Measurements from ENCODE around the gene N4BP2. TPM values are rescaled to one million over a fixed set of nuclear protein-coding genes. Genes with fewer than 3 reads are reported as not detected.

Gene N4BP2
- total RNA-seq, 4 donors from 2014 or later, result 5.5 to 9.7 (median 7.7) TPM

- Histone ChIP-seq H3K4me3 (no peak overlapping the region), H3K9me3 (peaks cover 0 to 17% (median 2%) of the 10 kb centered on the region in 4 donors), H3K27ac (replicated peaks in 1 of 4) (no peak overlapping the region), H3K4me1 (no peaks in the 10 kb centered on the region), H3K27me3 (no peaks in the 10 kb centered on the region), H3K36me3 (peaks cover 0 to 3% (median 0%) of the 10 kb centered on the region in 4 donors)
- 87% methylated on average over 3 of the region's 3 CpGs for WGBS
- TF ChIP-seq EP300 (IDR thresholded peaks at IDR 0.05) (no peak), POLR2A (IDR thresholded peaks at IDR 0.05; ENCODE audit: low read depth) (no peak), CTCF (IDR thresholded peaks at IDR 0.05) (no peak), POLR2AphosphoS5 (IDR thresholded peaks at IDR 0.05) (no peak)
- no peak for DNase-seq (ENCODE audit: extremely low spot score)
- intact Hi-C loops (cut with DNase I), result no loop called here
Measured at GRCh38 chr4:40164459-40164858, 107.8 kb downstream of the N4BP2 start.

- peaks cover 0 to 2% (median 0%) of the 10 kb centered on the region in 4 donors for H3K36me3 ChIP-seq
- no peak overlapping the region for H3K27ac ChIP-seq (replicated peaks in 1 of 4)
- intact Hi-C loops (cut with DNase I), result no loop called here
- H3K4me3 ChIP-seq, result no peak overlapping the region
- H3K27me3 ChIP-seq, result no peaks in the 10 kb centered on the region
- no peaks in the 10 kb centered on the region for H3K4me1 ChIP-seq
- peaks cover 0 to 17% (median 2%) of the 10 kb centered on the region in 4 donors for H3K9me3 ChIP-seq
- no peak for TF ChIP-seq POLR2AphosphoS5 (IDR thresholded peaks at IDR 0.05)
- no peak for TF ChIP-seq EP300 (IDR thresholded peaks at IDR 0.05)
- TF ChIP-seq POLR2A (IDR thresholded peaks at IDR 0.05; ENCODE audit: low read depth), result no peak
- no peak for TF ChIP-seq CTCF (IDR thresholded peaks at IDR 0.05)
- WGBS, result 95% methylated on average over 1 of the region's 1 CpG
- DNase-seq (ENCODE audit: extremely low spot score), result no peak
Measured at GRCh38 chr4:40165916-40166315, 109.3 kb downstream of the N4BP2 start.

- DNase-seq (ENCODE audit: extremely low spot score), result no peak
- Histone ChIP-seq H3K9me3 (peaks cover 0 to 17% (median 2%) of the 10 kb centered on the region in 4 donors), H3K27ac (replicated peaks in 1 of 4) (no peak overlapping the region), H3K4me1 (no peaks in the 10 kb centered on the region), H3K27me3 (no peaks in the 10 kb centered on the region), H3K36me3 (no peaks in the 10 kb centered on the region), H3K4me3 (no peak overlapping the region)
- intact Hi-C loops (cut with DNase I), result no loop called here
- no peak for TF ChIP-seq POLR2AphosphoS5 (IDR thresholded peaks at IDR 0.05)
- TF ChIP-seq CTCF (IDR thresholded peaks at IDR 0.05), result no peak
- no peak for TF ChIP-seq EP300 (IDR thresholded peaks at IDR 0.05)
- no peak for TF ChIP-seq POLR2A (IDR thresholded peaks at IDR 0.05; ENCODE audit: low read depth)
Measured at GRCh38 chr4:40168070-40168469, 111.4 kb downstream of the N4BP2 start.

GRCh38 chr4:40170588-40170987 lies 113.9 kb downstream of the N4BP2 start:
- intact Hi-C loops (cut with DNase I), result no loop called here
- no peak overlapping the region for H3K27ac ChIP-seq (replicated peaks in 1 of 4)
- no peak for TF ChIP-seq CTCF (IDR thresholded peaks at IDR 0.05)
- TF ChIP-seq EP300 (IDR thresholded peaks at IDR 0.05), result no peak
- TF ChIP-seq POLR2A (IDR thresholded peaks at IDR 0.05; ENCODE audit: low read depth), result no peak
- no peak for TF ChIP-seq POLR2AphosphoS5 (IDR thresholded peaks at IDR 0.05)
- no peak overlapping the region for H3K4me3 ChIP-seq
- H3K36me3 ChIP-seq, result no peaks in the 10 kb centered on the region
- peaks cover 0 to 3% (median 0%) of the 10 kb centered on the region in 4 donors for H3K27me3 ChIP-seq
- no peak for DNase-seq (ENCODE audit: extremely low spot score)
- no peaks in the 10 kb centered on the region for H3K4me1 ChIP-seq
- H3K9me3 ChIP-seq, result peaks cover 0 to 17% (median 2%) of the 10 kb centered on the region in 4 donors

- Histone ChIP-seq H3K27ac (replicated peaks in 1 of 4) (no peak overlapping the region), H3K4me1 (no peaks in the 10 kb centered on the region), H3K27me3 (peaks cover 0 to 4% (median 0%) of the 10 kb centered on the region in 4 donors), H3K4me3 (no peak overlapping the region), H3K9me3 (peaks cover 0 to 4% (median 0%) of the 10 kb centered on the region in 4 donors), H3K36me3 (no peaks in the 10 kb centered on the region)
- no peak for DNase-seq (ENCODE audit: extremely low spot score)
- whole genome bisulfite sequencing, result 43% methylated on average over 4 of the region's 4 CpGs
- TF ChIP-seq POLR2A (IDR thresholded peaks at IDR 0.05; ENCODE audit: low read depth) (no peak), POLR2AphosphoS5 (IDR thresholded peaks at IDR 0.05) (no peak), EP300 (IDR thresholded peaks at IDR 0.05) (no peak), CTCF (IDR thresholded peaks at IDR 0.05) (no peak)
- intact Hi-C loops (cut with DNase I), result no loop called here
Measured at GRCh38 chr4:40173470-40173875, 116.8 kb downstream of the N4BP2 start.

All from esophagus muscularis mucosa (tissue), 4 donors.